ENCODE data around the gene LRRC61.
"Not testable (repeated sequence)": the region's sequence is repeated elsewhere in the genome, so short reads cannot be mapped to it uniquely, and the experiment has no call there.

Gene LRRC61

GRCh38 chr7:150385884-150386283 is 62.7 kb downstream of the LRRC61 start:
- DNase-seq = not testable (repeated sequence)
